K562 (cell line): ENCODE results near the gene AGPAT3. TPM values are rescaled to one million over a fixed set of nuclear protein-coding genes. Genes with fewer than 3 reads are reported as not detected.
A peak's percentile ranks its signal among the peaks of the same experiment; 100 is the strongest.

Experiments used
- ATAC-seq: fragments of 200-7000 bp; cut with Tn5 transposase; 3 replicates; pipeline ENCODE4 v1.9.1; 2020; ENCODE audit warnings: moderate library complexity
- BruUV-seq: library from RNA; stranded (reverse); fragments of 400-500 nt; replicated peaks from 2 replicates; lab custom pipeline; 2021; lab: Mats Ljungman, UMichigan
- CTCF ChIA-PET: fragments of 300-600 bp; formaldehyde crosslinking; extraction: SDS; loops from one replicate; lab custom pipeline; 2021; ENCODE audit warnings: low intra/inter-chr PET ratio; lab: Yijun Ruan, JAX
- POLR2A ChIA-PET: fragments of 300-600, 350-650 bp; sonication (Branson Sonifier 250); formaldehyde crosslinking; extraction: SDS; loops from one replicate; lab custom pipeline; 2021; ENCODE audit warnings: antibody characterized with exemption, inconsistent platforms; lab: Yijun Ruan, JAX
- DNase-seq, 4 experiments: peaks; one replicate each; pipeline versions ENCODE4 v3.0.0 to v3.0.0-alpha.2; 2011 to 2018; ENCODE audit warnings: low spot score in 3 of 4, mixed read lengths in 3 of 4; ENCODE audit errors: extremely low read depth in 1 of 4
- FAIRE-seq: peaks from 2 replicates; lab custom pipeline; 2011; peaks lifted over from hg19 to GRCh38; lab: Jason Lieb, UNC
- H2AFZ ChIP-seq: 2 replicates; pipeline ENCODE4 v1.6.0; 2011; ENCODE audit warnings: low read depth, low read length, control low read depth, inconsistent platforms
- H3K27ac ChIP-seq: fragments of 200-600 bp; 3 replicates; pipeline ENCODE4 v1.8.0; 2011; ENCODE audit warnings: low read depth, mild to moderate bottlenecking, control low read depth, inconsistent platforms, low read length, moderate library complexity, mixed read lengths; ENCODE audit errors: extremely low read depth
- H3K27me3 ChIP-seq, 2 experiments: fragments of 300-600 bp in 1 of 2; 2 replicates in 1 of 2; 3 replicates in 1 of 2; pipeline versions ENCODE4 v1.6.0 to v1.8.0; 2011; ENCODE audit warnings: inconsistent platforms in 2 of 2, low read length in 2 of 2, mild to moderate bottlenecking in 1 of 2, mixed read lengths in 1 of 2, moderate library complexity in 1 of 2; ENCODE audit not compliant: control insufficient read depth in 2 of 2, insufficient read depth in 2 of 2
- H3K36me3 ChIP-seq: fragments of 300-600 bp; 3 replicates; pipeline ENCODE4 v1.8.0; 2011; ENCODE audit warnings: mild to moderate bottlenecking, low read length, inconsistent platforms; ENCODE audit not compliant: control insufficient read depth, insufficient read depth
- H3K4me1 ChIP-seq, 2 experiments: fragments of 200-600 bp in 1 of 2; replicated peaks in 1 of 2; 2 replicates in 1 of 2; 3 replicates in 1 of 2; pipeline versions ENCODE4 v1.5.1 to v1.8.0; 2011; ENCODE audit warnings: inconsistent platforms in 2 of 2, low read length in 2 of 2, mild to moderate bottlenecking in 1 of 2, mixed read lengths in 1 of 2, moderate library complexity in 1 of 2; ENCODE audit not compliant: control insufficient read depth in 2 of 2, insufficient read depth in 2 of 2
- H3K4me2 ChIP-seq: 2 replicates; pipeline ENCODE4 v1.6.1; 2011; ENCODE audit warnings: low read length, control low read depth, inconsistent platforms, mixed read lengths; ENCODE audit not compliant: insufficient read depth
- H3K4me3 ChIP-seq: fragments of 200-600 bp; sonication (generic), shearing (Covaris generic); 2 replicates; pipeline ENCODE4 v1.5.1; 2016; ENCODE audit warnings: control low read depth, inconsistent platforms
- H3K79me2 ChIP-seq: fragments of 200-600 bp; 3 replicates; pipeline ENCODE4 v1.8.0; 2011; ENCODE audit warnings: low read length, inconsistent platforms; ENCODE audit not compliant: control insufficient read depth, insufficient read depth
- H3K9ac ChIP-seq, 2 experiments: 2 replicates each; pipeline versions ENCODE4 v1.6.0 to v1.6.1; 2011; ENCODE audit warnings: low read depth in 2 of 2, low read length in 2 of 2, control low read depth in 1 of 2, inconsistent platforms in 1 of 2, mild to moderate bottlenecking in 1 of 2, mixed read lengths in 1 of 2; ENCODE audit not compliant: insufficient read depth in 1 of 2
- H3K9me1 ChIP-seq: one replicate; pipeline ENCODE4 v1.6.0; 2011; ENCODE audit warnings: inconsistent platforms, mild to moderate bottlenecking, low read length, moderate library complexity; ENCODE audit not compliant: control insufficient read depth, insufficient read depth
- H3K9me3 ChIP-seq: replicated peaks from 2 replicates; pipeline ENCODE4 v1.5.1; 2011; ENCODE audit warnings: low read depth, low read length, inconsistent platforms; ENCODE audit not compliant: control insufficient read depth, insufficient read depth
- H4K20me1 ChIP-seq: replicated peaks from 2 replicates; pipeline ENCODE4 v1.6.1; 2011; ENCODE audit warnings: low read length, inconsistent platforms, mixed read lengths; ENCODE audit not compliant: control insufficient read depth, insufficient read depth
- CHCHD3 ChIP-seq: fragments of 250-450 bp; sonication (Bioruptor Pico); IDR thresholded peaks from 2 replicates; pipeline ENCODE4 v2.1.2; 2022; ENCODE audit warnings: mild to moderate bottlenecking
- POLR2G ChIP-seq: fragments of 200-400 bp; formaldehyde crosslinking; IDR thresholded peaks from 2 replicates; pipeline ENCODE4 v1.6.1; 2017; ENCODE audit warnings: low read depth, mild to moderate bottlenecking, antibody characterized with exemption, low read length, moderate library complexity
- RBM22 ChIP-seq: fragments of 200-400 bp; formaldehyde crosslinking; IDR thresholded peaks from 2 replicates; pipeline ENCODE4 v1.6.1; 2018; ENCODE audit warnings: low read length, low read depth; ENCODE audit not compliant: poor library complexity, severe bottlenecking
- TAF1 ChIP-seq: IDR thresholded peaks from 2 replicates; pipeline ENCODE4 v1.6.1; 2011; ENCODE audit warnings: mild to moderate bottlenecking, low read length, moderate library complexity; ENCODE audit not compliant: insufficient read depth, control insufficient read depth, severe bottlenecking; ENCODE audit errors: extremely low read depth
- ZBTB7A ChIP-seq: IDR thresholded peaks from 2 replicates; pipeline ENCODE4 v1.6.1; 2011; ENCODE audit warnings: low read depth, mild to moderate bottlenecking, low read length, moderate library complexity, borderline replicate concordance; ENCODE audit not compliant: control insufficient read depth
- WGBS: fragments of 100-300 bp; shearing (Covaris generic); methylation state at CpG from one replicate; pipeline ENCODE4 v1.1.6; 2016; ENCODE audit warnings: low coverage, mixed read lengths; ENCODE audit not compliant: insufficient coverage; ENCODE audit errors: missing lambda C conversion rate; 5-methylcytosine and 5-hydroxymethylcytosine counted together
- in situ Hi-C: fragments of 300-500 bp; cut with MboI; formaldehyde crosslinking; loops from 4 replicates; pipeline ENCODE4 v1.15.0; 2018; ENCODE audit warnings: inconsistent platforms, mixed read lengths
- intact Hi-C: fragments of 100-400 bp; cut with micrococcal nuclease; formaldehyde crosslinking; loops from 2 replicates; pipeline ENCODE4 v1.14.2; 2022
- polyA plus RNA-seq, 8 experiments: library from polyadenylated mRNA; depleted of rRNA in 4 of 8; stranded (reverse) in 5 of 8; unstranded in 3 of 8; fragments of >200 nt; fragmentation: Nextera tagmentation in 2 of 8; fragmentation: Illumina TruSeq in 1 of 8; extraction: Ambion mirVana in 2 of 8; extraction: Trizol in 1 of 8; gene quantifications; 2 replicates each; pipeline versions ENCODE4 v1.2.1 to v1.2.3, GENCODE V29; 2011 to 2014; ENCODE audit warnings: inconsistent platforms in 1 of 8, missing spikeins in 1 of 8
- total RNA-seq, 7 experiments: library from RNA; depleted of rRNA in 6 of 7; stranded (reverse); fragments of >200 nt in 6 of 7; fragmentation: Illumina TruSeq in 2 of 7; extraction: Trizol in 2 of 7; gene quantifications; 2 replicates each; pipeline versions ENCODE4 v1.2.1 to v1.2.3, GENCODE V29; 2011 to 2021; ENCODE audit warnings: low replicate concordance in 1 of 7

Gene AGPAT3
- total and polyA plus RNA-seq, 9 of the 15 experiments (the other 6 are each of a cell fraction or from before 2014, with no cell fraction given), result 1.5 to 88.4 (median 35.7) TPM

DNA sequence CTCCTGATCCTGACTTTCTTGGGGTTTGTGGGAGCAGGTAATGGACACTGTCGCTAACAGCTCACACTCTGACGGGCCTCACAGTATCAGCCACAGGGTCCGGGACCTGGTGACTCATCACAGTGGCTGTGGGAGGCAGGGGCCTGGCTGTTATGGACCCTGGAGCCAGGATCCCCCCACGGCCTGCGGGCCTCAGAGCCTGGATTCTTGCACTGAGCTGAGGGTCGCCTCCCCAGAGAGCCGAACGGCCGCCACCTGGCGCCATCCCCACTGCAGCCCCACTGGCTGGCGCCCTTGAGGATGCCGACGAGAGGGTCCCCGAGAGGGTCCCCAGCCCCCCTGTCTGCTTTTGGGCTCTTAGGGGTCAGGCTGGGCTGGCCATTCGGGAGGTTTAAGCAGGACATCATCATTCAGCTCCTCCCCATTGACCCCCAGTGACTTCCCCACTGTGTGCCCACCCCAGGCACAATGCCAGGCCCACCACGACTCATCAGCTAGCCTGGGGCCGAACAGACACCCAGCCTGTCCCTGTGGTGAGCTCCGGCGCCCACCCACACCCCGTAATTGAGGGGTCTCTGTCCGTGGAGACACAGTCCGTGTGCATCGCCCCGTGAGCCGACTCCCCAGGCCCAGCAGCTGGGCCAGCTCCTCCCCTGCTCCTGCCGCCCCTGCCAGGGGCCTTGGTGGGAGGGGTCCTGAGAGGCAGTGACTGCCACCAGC is 116.3 kb downstream of the AGPAT3 start:
- BruUV-seq, result no TSS peak
- H3K9me1 ChIP-seq, result no peaks in the 10 kb centered on the region
- FAIRE-seq (no peak), ATAC-seq (no peak), DNase-seq (no peak)
- no peak overlapping the region for H3K4me2 ChIP-seq
- intact Hi-C loops, result no loop called here
- no peak overlapping the region for H3K27ac ChIP-seq
- ChIA-PET POLR2A (interaction anchor here (0.7 to 1.5 kb wide), 4 partner anchors 8 to 34 kb away, joined by 3 to 6 read pairs (median 4); no protein-coding TSS in a partner anchor), CTCF (no interaction called here)
- no peaks in the 10 kb centered on the region for H3K79me2 ChIP-seq
- no peaks in the 10 kb centered on the region for H3K27me3 ChIP-seq
- H2AFZ ChIP-seq, result no peak overlapping the region
- H3K36me3 ChIP-seq, result peaks cover 51% of the 10 kb centered on the region; the same call in 2 of the 3 replicates
- no peaks in the 10 kb centered on the region; the same call in 1 of the 2 replicates for H4K20me1 ChIP-seq
- H3K4me3 ChIP-seq, result no peak overlapping the region
- peak overlapping the region in 1 of 2 experiments; percentile 15; a peak in 1 of 4 replicates for H3K9ac ChIP-seq
- 89% methylated on average over 26 of the region's 26 CpGs for WGBS
- in situ Hi-C loops, result no loop called here
- H3K4me1 ChIP-seq, result peaks cover 0 to 45% of the 10 kb centered on the region in 2 experiments; a peak in 3 of 5 replicates
- peak; percentile 55 for TF ChIP-seq POLR2G
- 0 out of 2 replicates have a peak, but pooled peaks have one; percentile 25 for TF ChIP-seq ZBTB7A
- TF ChIP-seq TAF1, result no peak
- TF ChIP-seq RBM22, result peak; percentile 61
- TF ChIP-seq CHCHD3 (CRISPR knock-in tag), result no peak
- no peaks in the 10 kb centered on the region for H3K9me3 ChIP-seq
